GM12872 (cell line): ENCODE measurements around the gene TMEM43.

Experiments
- CTCF ChIP-seq: IDR thresholded peaks from 3 replicates; pipeline ENCODE4 v1.5.1; 2011; ENCODE audit warnings: low read depth, mild to moderate bottlenecking, low read length, moderate library complexity; ENCODE audit not compliant: insufficient read depth

Gene TMEM43

GRCh38 chr3:14138109-14138877, 13.4 kb downstream of the TMEM43 start:
- no peak for TF ChIP-seq CTCF

- TF ChIP-seq CTCF = no peak
These were observed 14.2 kb downstream of the TMEM43 start for GRCh38 chr3:14138878-14139655.

GRCh38 chr3:14139771-14140170, 14.9 kb downstream of the TMEM43 start:
- no peak for TF ChIP-seq CTCF

- TF ChIP-seq CTCF = no peak
These were observed 15.8 kb downstream of the TMEM43 start for GRCh38 chr3:14140668-14141067.

GRCh38 chr3:14141144-14141543, 16.3 kb downstream of the TMEM43 start:
- TF ChIP-seq CTCF = no peak

- TF ChIP-seq CTCF = no peak
These were observed 16.9 kb downstream of the TMEM43 start for GRCh38 chr3:14141602-14142341.
